Astrocyte of the spinal cord (primary cell): ENCODE measurements around the gene RFLNA.
"Not testable (repeated sequence)": the region's sequence is repeated elsewhere in the genome, so short reads cannot be mapped to it uniquely, and the experiment has no call there.

Source experiments
- DNase-seq: peaks from one replicate; pipeline ENCODE4 v3.0.0; 2011; ENCODE audit warnings: low read depth, low spot score
- H3K4me3 ChIP-seq: 2 replicates; pipeline ENCODE4 v1.5.1; 2011; ENCODE audit warnings: low read depth, mild to moderate bottlenecking, low read length, moderate library complexity
- CTCF ChIP-seq: IDR thresholded peaks from 2 replicates; pipeline ENCODE4 v1.5.1; 2012; ENCODE audit warnings: low read depth, mild to moderate bottlenecking, low read length, inconsistent platforms
- in situ Hi-C: cut with HindIII; loops from 2 replicates; pipeline ENCODE4 v1.10.0; 2017; ENCODE audit warnings: low sequenced_read_pairs

RFLNA gene

GRCh38 chr12:124321556-124322270 lies 26.8 kb downstream of the RFLNA start:
- in situ Hi-C loops = no loop called here

GRCh38 chr12:124322271-124322998 lies 27.5 kb downstream of the RFLNA start:
- no peak for TF ChIP-seq CTCF
- peak; percentile 42 for DNase-seq

More at GRCh38 chr12:124321556-124322270, 26.8 kb downstream of the RFLNA start:
- TF ChIP-seq CTCF = no peak
- DNase-seq = peak; percentile 19
- no peak overlapping the region for H3K4me3 ChIP-seq

GRCh38 chr12:124322999-124323328 lies 28.1 kb downstream of the RFLNA start:
- DNase-seq, in situ Hi-C loops, H3K4me3 ChIP-seq: not testable (repeated sequence)

More at GRCh38 chr12:124322271-124322998, 27.5 kb downstream of the RFLNA start:
- H3K4me3 ChIP-seq = no peak overlapping the region
- in situ Hi-C loops = no loop called here

GRCh38 chr12:124323771-124324530 lies 29.1 kb downstream of the RFLNA start:
- DNase-seq = peak; percentile 16
- H3K4me3 ChIP-seq = no peak overlapping the region
- in situ Hi-C loops = no loop called here
- no peak for TF ChIP-seq CTCF

GRCh38 chr12:124324803-124325705 lies 30.2 kb downstream of the RFLNA start:
- in situ Hi-C loops = no loop called here
- no peak overlapping the region for H3K4me3 ChIP-seq
- no peak for TF ChIP-seq CTCF
- no peak for DNase-seq

GRCh38 chr12:124326104-124326503 lies 31.2 kb downstream of the RFLNA start:
- no peak for DNase-seq
- no peak overlapping the region for H3K4me3 ChIP-seq
- in situ Hi-C loops = no loop called here
- TF ChIP-seq CTCF = peak; percentile 0
